Peyer's patch (tissue), 4 donors: Measurements from ENCODE around the gene DNAH17. TPM values are rescaled to one million over a fixed set of nuclear protein-coding genes. Genes with fewer than 3 reads are reported as not detected.

Experiments
- DNase-seq, 3 donors: peaks; one replicate each; pipeline ENCODE4 v3.0.0-alpha.2; 2017 to 2019
- H3K27ac ChIP-seq, 4 donors: fragments of 200-600 bp; sonication (generic); one replicate each; pipeline ENCODE4 v1.5.1; 2016 to 2019
- H3K27me3 ChIP-seq, 2 donors: fragments of 200-600 bp; sonication (generic); one replicate each; pipeline ENCODE4 v1.5.1; 2019
- H3K36me3 ChIP-seq, 3 donors: fragments of 200-600 bp; sonication (generic); one replicate each; pipeline ENCODE4 v1.5.1; 2016 to 2019
- H3K4me1 ChIP-seq, 4 donors: fragments of 200-600 bp; sonication (generic); one replicate each; pipeline ENCODE4 v1.5.1; 2016 to 2019
- H3K4me3 ChIP-seq, 4 donors: fragments of 200-600 bp; sonication (generic); 1 replicate in 3 of 4; 2 replicates in 1 of 4; pipeline ENCODE4 v1.5.1; 2016 to 2019; ENCODE audit warnings: mild to moderate bottlenecking in 1 of 4
- H3K9me3 ChIP-seq, 4 donors: fragments of 200-600 bp; sonication (generic); one replicate each; pipeline ENCODE4 v1.5.1; 2016 to 2019; ENCODE audit warnings: mild to moderate bottlenecking in 1 of 4
- CTCF ChIP-seq, 6 experiments: fragments of 450-650 bp in 4 of 6; fragments of 200-600 bp in 2 of 6; sonication (generic) in 1 of 6; IDR thresholded peaks; one replicate each; pipeline ENCODE4 v1.5.1; 2017 to 2019; ENCODE audit warnings: antibody characterized with exemption in 6 of 6, mild to moderate bottlenecking in 3 of 6, moderate library complexity in 1 of 6
- POLR2A ChIP-seq, 2 donors: fragments of 450-650 bp; IDR thresholded peaks; one replicate each; pipeline ENCODE4 v1.5.1; 2017; ENCODE audit warnings: antibody characterized with exemption in 2 of 2, mild to moderate bottlenecking in 2 of 2, moderate library complexity in 2 of 2
- total RNA-seq, 4 donors: library from RNA; depleted of rRNA; stranded (reverse); fragments of >200 nt; gene quantifications; one replicate each; pipeline ENCODE4 v1.1.0, GENCODE V29; 2016

The DNAH17 gene
- total RNA-seq, 4 donors from 2014 or later: under 0.01 to 0.67 TPM; not detected in 2

DNA sequence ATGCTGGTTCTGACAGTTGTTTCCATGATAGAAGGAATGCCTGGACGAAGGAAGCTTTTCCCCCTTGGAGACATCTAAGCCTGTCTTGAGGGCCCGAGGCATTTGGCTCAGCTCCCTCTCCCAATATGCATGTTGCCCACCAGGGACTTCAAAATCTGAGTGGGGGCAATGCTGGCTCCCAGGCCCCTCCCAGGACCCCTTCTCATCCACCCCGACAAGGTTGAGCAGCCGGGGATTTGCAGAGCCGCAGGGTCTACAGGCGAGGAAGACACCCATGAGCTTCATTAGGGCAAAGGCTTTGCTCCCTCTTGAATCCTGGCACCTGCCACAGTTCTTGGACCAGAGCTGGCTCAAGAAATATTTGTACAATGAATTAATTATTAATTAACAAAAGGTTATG is 25.1 kb upstream of the DNAH17 start:
- no peaks in the 10 kb centered on the region for H3K27me3 ChIP-seq
- no peak overlapping the region for H3K27ac ChIP-seq
- H3K36me3 ChIP-seq: no peaks in the 10 kb centered on the region
- H3K4me3 ChIP-seq: no peak overlapping the region
- H3K4me1 ChIP-seq: no peaks in the 10 kb centered on the region
- H3K9me3 ChIP-seq: peaks cover 0 to 7% (median 0%) of the 10 kb centered on the region in 4 donors
- no peak for DNase-seq
- TF ChIP-seq POLR2A (IDR thresholded peaks at IDR 0.05) (no peak), CTCF (IDR thresholded peaks at IDR 0.05) (no peak)

- H3K27ac ChIP-seq: no peak overlapping the region
- TF ChIP-seq POLR2A (IDR thresholded peaks at IDR 0.05) (no peak), CTCF (IDR thresholded peaks at IDR 0.05) (no peak)
- no peak for DNase-seq
- peaks cover 0 to 7% (median 0%) of the 10 kb centered on the region in 4 donors for H3K9me3 ChIP-seq
- H3K36me3 ChIP-seq: no peaks in the 10 kb centered on the region
- no peaks in the 10 kb centered on the region for H3K4me1 ChIP-seq
- no peak overlapping the region for H3K4me3 ChIP-seq
- H3K27me3 ChIP-seq: no peaks in the 10 kb centered on the region
Observed at GRCh38 chr17:78601577-78602190, 24.5 kb upstream of the DNAH17 start.

DNA sequence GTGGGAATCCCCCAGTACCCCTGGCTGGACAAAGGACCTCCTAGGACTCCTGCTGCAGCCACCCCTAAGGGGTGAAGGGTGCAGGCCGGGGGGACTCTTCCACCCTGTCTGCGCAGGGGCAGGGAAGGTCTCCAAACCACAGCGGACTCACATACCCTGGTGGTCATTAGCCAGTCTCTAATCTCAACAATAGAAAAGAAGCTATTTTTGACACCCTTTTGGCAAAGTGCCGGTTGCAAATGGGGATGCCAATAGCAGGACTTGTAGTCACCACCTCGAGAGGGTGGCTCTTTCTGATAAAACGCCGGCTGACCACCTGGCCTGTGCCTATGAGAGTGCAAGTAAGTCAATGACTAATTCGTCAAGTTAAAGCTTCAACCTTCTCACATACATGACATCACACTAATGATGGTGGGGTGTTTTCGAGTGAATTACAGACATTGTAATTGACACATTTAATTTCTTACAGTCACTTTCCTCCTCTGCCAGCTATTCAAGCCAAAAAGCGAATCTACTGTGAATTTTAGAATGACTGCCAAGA is 23.1 kb upstream of the DNAH17 start:
- TF ChIP-seq POLR2A (IDR thresholded peaks at IDR 0.05) (no peak), CTCF (IDR thresholded peaks at IDR 0.05) (no peak)
- no peak for DNase-seq
- no peak overlapping the region for H3K4me3 ChIP-seq

GRCh38 chr17:78599419-78599818 is 22.2 kb upstream of the DNAH17 start:
- H3K4me1 ChIP-seq: no peaks in the 10 kb centered on the region
- DNase-seq: no peak
- H3K27me3 ChIP-seq: no peaks in the 10 kb centered on the region
- H3K9me3 ChIP-seq: no peaks in the 10 kb centered on the region
- TF ChIP-seq POLR2A (IDR thresholded peaks at IDR 0.05): no peak
- no peak for TF ChIP-seq CTCF (IDR thresholded peaks at IDR 0.05)
- no peak overlapping the region for H3K27ac ChIP-seq
- no peak overlapping the region for H3K4me3 ChIP-seq
- H3K36me3 ChIP-seq: no peaks in the 10 kb centered on the region

More for the DNA sequence above, 23.1 kb upstream of the DNAH17 start:
- H3K9me3 ChIP-seq: no peaks in the 10 kb centered on the region
- no peaks in the 10 kb centered on the region for H3K4me1 ChIP-seq
- H3K36me3 ChIP-seq: no peaks in the 10 kb centered on the region
- H3K27me3 ChIP-seq: no peaks in the 10 kb centered on the region
- no peak overlapping the region for H3K27ac ChIP-seq

DNA sequence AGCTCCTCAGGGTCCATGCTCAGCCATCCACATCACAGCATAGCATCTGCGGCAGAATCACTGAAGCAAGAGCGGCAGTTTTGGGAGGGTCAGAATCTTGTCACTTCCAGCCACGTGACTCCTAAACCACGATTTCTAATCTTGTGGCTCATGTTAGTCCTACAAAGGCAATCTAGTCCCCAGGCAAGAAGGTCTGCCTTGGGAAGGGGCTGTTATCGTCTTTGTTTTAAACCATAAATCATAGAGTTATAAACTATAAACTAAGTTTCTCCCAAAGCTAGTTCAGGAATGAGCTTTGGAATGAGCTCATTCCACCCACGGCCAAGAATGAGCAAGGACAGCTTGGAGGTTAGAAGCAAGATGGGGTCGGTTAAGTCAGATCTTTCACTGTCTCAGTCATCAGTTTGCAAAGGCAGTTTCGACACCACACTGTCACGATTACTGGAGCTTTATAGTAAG is 20.8 kb upstream of the DNAH17 start:
- Histone ChIP-seq H3K36me3 (no peaks in the 10 kb centered on the region), H3K27ac (no peak overlapping the region), H3K9me3 (no peaks in the 10 kb centered on the region), H3K27me3 (no peaks in the 10 kb centered on the region), H3K4me1 (peaks cover 0 to 3% (median 0%) of the 10 kb centered on the region in 4 donors), H3K4me3 (no peak overlapping the region)
- no peak for DNase-seq
- no peak for TF ChIP-seq POLR2A (IDR thresholded peaks at IDR 0.05)
- no peak for TF ChIP-seq CTCF (IDR thresholded peaks at IDR 0.05)
